Ectodermal cell (in vitro differentiated cells): ENCODE data around the gene SLC5A3.

Experiments used
- H3K27ac ChIP-seq: 2 replicates; pipeline ENCODE4 v1.7.0; 2013; ENCODE audit warnings: mild to moderate bottlenecking, low read depth, low read length; ENCODE audit not compliant: insufficient read depth, poor library complexity, severe bottlenecking
- H3K27me3 ChIP-seq: 2 replicates; pipeline ENCODE4 v1.7.0; 2013; ENCODE audit warnings: mild to moderate bottlenecking, low read length; ENCODE audit not compliant: insufficient read depth, control insufficient read depth, poor library complexity, severe bottlenecking
- H3K36me3 ChIP-seq: one replicate; pipeline ENCODE4 v1.7.0; 2013; ENCODE audit warnings: low read length; ENCODE audit not compliant: control insufficient read depth, insufficient read depth
- H3K4me1 ChIP-seq: one replicate; pipeline ENCODE4 v1.7.0; 2013; ENCODE audit warnings: low read length; ENCODE audit not compliant: control insufficient read depth, insufficient read depth
- H3K4me3 ChIP-seq: 2 replicates; pipeline ENCODE4 v1.7.0; 2013; ENCODE audit warnings: low read depth, low read length, control low read depth; ENCODE audit not compliant: insufficient read depth
- H3K9me3 ChIP-seq: 2 replicates; pipeline ENCODE4 v1.7.0; 2013; ENCODE audit warnings: mild to moderate bottlenecking, low read length, moderate library complexity; ENCODE audit not compliant: control insufficient read depth
- WGBS, 2 experiments: methylation state at CpG; one replicate each; pipeline ENCODE4 v1.1.7; 2013; ENCODE audit warnings: missing lambda C conversion rate in 2 of 2; 5-methylcytosine and 5-hydroxymethylcytosine counted together

The SLC5A3 gene

DNA sequence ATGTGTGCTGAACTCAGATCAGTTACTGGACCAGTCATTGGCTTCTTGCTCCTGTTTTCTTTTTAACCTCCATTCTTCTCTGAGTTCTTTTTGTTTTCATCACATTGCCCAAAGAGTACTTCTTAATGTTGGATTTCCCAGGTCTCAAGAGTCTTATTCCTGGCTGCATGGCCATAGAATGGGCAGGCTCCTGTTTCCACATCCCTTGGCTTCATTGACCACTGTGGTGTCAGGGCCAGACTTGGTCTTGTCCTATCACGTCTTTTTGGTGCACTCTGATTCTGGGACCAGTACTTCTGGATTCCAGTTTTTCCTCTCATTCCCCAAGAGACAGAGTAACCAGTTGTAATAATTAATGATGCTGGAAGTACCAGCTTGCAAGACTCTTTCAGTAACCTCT, 41.8 kb downstream of the SLC5A3 start:
- H3K4me3 ChIP-seq = no peak overlapping the region
- H3K4me1 ChIP-seq = peaks cover 17% of the 10 kb centered on the region
- H3K27ac ChIP-seq = no peak overlapping the region
- 93 to 100% methylated on average over 1 of the region's 1 CpG for WGBS, 2 experiments
- no peaks in the 10 kb centered on the region for H3K27me3 ChIP-seq
- H3K9me3 ChIP-seq = no peaks in the 10 kb centered on the region
- H3K36me3 ChIP-seq = peaks cover 4% of the 10 kb centered on the region

DNA sequence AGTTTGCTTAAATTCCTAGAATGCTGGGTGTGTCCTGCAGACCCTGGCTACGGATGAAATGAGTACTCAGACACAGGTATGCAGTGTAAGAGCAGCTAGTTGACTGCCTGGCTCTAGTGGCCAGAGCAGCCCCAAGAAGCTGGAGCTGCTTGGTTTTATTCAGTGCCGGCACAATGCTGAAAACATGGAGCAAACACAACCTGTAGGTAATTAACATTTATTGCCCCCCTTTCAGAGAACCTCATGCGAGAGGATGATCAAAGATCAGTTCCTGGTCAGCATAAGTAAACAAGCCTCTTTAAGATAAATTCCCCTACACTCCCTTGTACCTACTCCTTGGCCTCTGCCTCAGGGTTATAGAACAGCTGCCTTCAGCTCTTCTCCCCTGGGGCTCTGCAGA, 43.2 kb downstream of the SLC5A3 start:
- Histone ChIP-seq H3K36me3 (peaks cover 4% of the 10 kb centered on the region), H3K4me1 (peaks cover 12% of the 10 kb centered on the region), H3K9me3 (no peaks in the 10 kb centered on the region), H3K27me3 (no peaks in the 10 kb centered on the region), H3K4me3 (no peak overlapping the region), H3K27ac (no peak overlapping the region)
- 95 to 98% methylated on average over 3 of the region's 3 CpGs for WGBS, 2 experiments

DNA sequence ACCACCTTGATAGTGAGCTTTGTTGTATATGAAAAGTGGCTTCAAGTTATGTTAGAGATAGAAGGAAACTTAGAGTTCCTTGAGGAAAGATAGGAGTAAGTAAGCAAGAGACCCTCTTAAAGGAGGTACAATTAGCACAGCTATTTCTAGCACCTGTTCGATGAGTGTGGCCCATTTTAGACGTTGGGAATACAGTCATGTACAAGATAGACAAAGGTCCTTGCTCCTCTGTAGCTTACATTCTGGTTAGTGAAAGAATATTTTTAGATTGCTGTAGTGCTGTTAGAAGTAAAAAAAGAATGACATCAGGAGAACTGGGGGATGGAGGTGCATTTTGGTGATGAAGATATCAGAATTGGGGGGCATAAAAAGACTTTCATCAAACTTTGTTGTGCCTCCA, 47.5 kb downstream of the SLC5A3 start:
- peaks cover 4% of the 10 kb centered on the region for H3K4me1 ChIP-seq
- peaks cover 20% of the 10 kb centered on the region for H3K36me3 ChIP-seq
- H3K9me3 ChIP-seq = no peaks in the 10 kb centered on the region
- H3K27me3 ChIP-seq = no peaks in the 10 kb centered on the region
- H3K27ac ChIP-seq = no peak overlapping the region
- WGBS, 2 experiments = 98 to 100% methylated on average over 2 of the region's 2 CpGs
- no peak overlapping the region for H3K4me3 ChIP-seq

DNA sequence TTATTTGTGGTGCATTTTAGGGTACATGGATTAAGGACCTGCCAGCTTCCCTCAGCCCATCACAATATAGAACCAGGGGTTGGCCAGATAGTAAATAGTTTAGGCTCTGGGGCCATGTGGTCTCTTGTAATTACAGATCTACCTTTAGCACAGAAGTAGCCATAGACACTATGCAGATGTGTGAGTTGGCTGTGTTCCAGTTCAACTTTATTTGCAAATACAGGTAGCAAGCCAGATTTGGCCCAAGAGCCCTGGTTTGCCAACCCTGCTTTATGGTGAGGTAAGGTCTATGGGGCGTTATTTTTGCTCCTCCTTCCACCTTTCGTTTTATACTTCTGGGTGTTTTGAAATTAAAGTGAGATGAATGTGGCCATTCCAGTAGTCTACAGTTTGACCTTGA, 48.7 kb downstream of the SLC5A3 start:
- Histone ChIP-seq H3K4me3 (no peak overlapping the region), H3K27ac (no peak overlapping the region), H3K27me3 (no peaks in the 10 kb centered on the region), H3K9me3 (no peaks in the 10 kb centered on the region), H3K36me3 (peaks cover 16% of the 10 kb centered on the region), H3K4me1 (peaks cover 16% of the 10 kb centered on the region)
- WGBS, 2 experiments = 90 to 100% methylated on average over 2 of the region's 2 CpGs
